Smooth muscle cell (in vitro differentiated cells): ENCODE results near the gene LDB3. TPM values are rescaled to one million over a fixed set of nuclear protein-coding genes. Genes with fewer than 3 reads are reported as not detected.

Source experiments
- DNase-seq: peaks from one replicate; lab custom pipeline; 2025; ENCODE audit not compliant: unreplicated experiment; lab: John Stamatoyannopoulos, UW
- H2AFZ ChIP-seq: fragments of 200-600 bp; sonication (generic); 2 replicates; pipeline ENCODE4 v1.6.0; 2016; ENCODE audit warnings: antibody characterized with exemption, low read depth, mild to moderate bottlenecking
- H3F3A ChIP-seq: fragments of 200-600 bp; sonication (generic); 2 replicates; pipeline ENCODE4 v1.6.0; 2017; ENCODE audit warnings: antibody characterized with exemption, low read depth
- H3K27ac ChIP-seq: fragments of 200-600 bp; sonication (generic); 2 replicates; pipeline ENCODE4 v1.5.1; 2016; ENCODE audit warnings: low read depth, mild to moderate bottlenecking
- H3K27me3 ChIP-seq: fragments of 200-600 bp; sonication (generic); 2 replicates; pipeline ENCODE4 v1.6.1; 2016; ENCODE audit warnings: low read depth, mild to moderate bottlenecking
- H3K36me3 ChIP-seq: fragments of 200-600 bp; sonication (generic); 2 replicates; pipeline ENCODE4 v1.5.1; 2016; ENCODE audit warnings: low read depth
- H3K4me1 ChIP-seq: fragments of 200-600 bp; sonication (generic); 2 replicates; pipeline ENCODE4 v1.5.1; 2016; ENCODE audit warnings: low read depth
- H3K4me2 ChIP-seq: fragments of 200-600 bp; sonication (generic); 2 replicates; pipeline ENCODE4 v1.6.0; 2016; ENCODE audit warnings: mild to moderate bottlenecking
- H3K4me3 ChIP-seq: fragments of 200-600 bp; sonication (generic); 2 replicates; pipeline ENCODE4 v1.5.1; 2016; ENCODE audit warnings: mild to moderate bottlenecking
- H3K79me2 ChIP-seq: fragments of 200-600 bp; sonication (generic); 2 replicates; pipeline ENCODE4 v1.6.0; 2016; ENCODE audit warnings: low read depth, mild to moderate bottlenecking
- H3K9ac ChIP-seq: fragments of 200-600 bp; sonication (generic); 2 replicates; pipeline ENCODE4 v1.6.0; 2016; ENCODE audit warnings: low read depth
- H3K9me3 ChIP-seq: fragments of 200-600 bp; sonication (generic); replicated peaks from 2 replicates; pipeline ENCODE4 v1.5.1; 2016; ENCODE audit warnings: low read depth
- H4K20me1 ChIP-seq: fragments of 200-600 bp; sonication (generic); 2 replicates; pipeline ENCODE4 v1.6.0; 2016; ENCODE audit warnings: low read depth
- WGBS: methylation state at CpG from one replicate; pipeline ENCODE4 v1.1.7; 2016; ENCODE audit warnings: low lambda C conversion rate; 5-methylcytosine and 5-hydroxymethylcytosine counted together
- polyA plus RNA-seq: library from polyadenylated mRNA; unstranded; fragments of >200 nt; fragmentation: Nextera tagmentation; extraction: Ambion mirVana; gene quantifications from 2 replicates; pipeline ENCODE4 v1.2.1, GENCODE V29; 2016
- total RNA-seq: library from RNA; depleted of rRNA; stranded (reverse); fragments of >200 nt; gene quantifications from 2 replicates; pipeline ENCODE4 v1.2.3, GENCODE V29; 2014
- TF ChIP-seq, protein P1 (sequence below): fragments of 200-600 bp; sonication (generic); IDR thresholded peaks from 2 replicates; pipeline ENCODE4 v1.5.1; 2017; ENCODE audit warnings: borderline replicate concordance, mild to moderate bottlenecking, antibody characterized with exemption; ENCODE audit not compliant: insufficient read depth, poor library complexity, severe bottlenecking

The LDB3 gene
- total and polyA plus RNA-seq, 2 experiments from 2014 or later, result 0.31 to 0.61 TPM

DNA sequence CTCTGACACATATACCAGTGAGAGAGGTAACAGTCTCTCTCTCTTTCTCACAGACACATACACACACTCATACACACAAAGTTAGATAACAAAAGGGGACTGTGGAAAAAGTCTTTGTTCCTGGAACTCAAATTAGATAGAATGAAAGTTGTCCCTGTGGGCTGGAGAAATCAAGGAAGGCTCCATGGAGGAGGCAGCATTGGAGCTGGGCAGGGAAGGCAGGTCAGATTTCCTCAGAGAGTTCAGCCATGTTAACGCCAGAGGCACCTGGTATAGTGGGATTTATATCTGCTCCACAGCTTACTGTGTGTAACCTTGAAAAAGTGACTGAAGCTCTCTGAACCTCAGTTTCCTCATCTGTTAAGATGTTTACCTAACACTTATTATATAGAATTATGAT is 38.7 kb downstream of the LDB3 start:
- no peak overlapping the region for H3K4me2 ChIP-seq
- H3K9me3 ChIP-seq, result no peaks in the 10 kb centered on the region
- WGBS, result 100% methylated on average over 1 of the region's 1 CpG
- no peaks in the 10 kb centered on the region for H3K27me3 ChIP-seq
- H3K79me2 ChIP-seq, result no peaks in the 10 kb centered on the region
- TF ChIP-seq, protein P1, sequence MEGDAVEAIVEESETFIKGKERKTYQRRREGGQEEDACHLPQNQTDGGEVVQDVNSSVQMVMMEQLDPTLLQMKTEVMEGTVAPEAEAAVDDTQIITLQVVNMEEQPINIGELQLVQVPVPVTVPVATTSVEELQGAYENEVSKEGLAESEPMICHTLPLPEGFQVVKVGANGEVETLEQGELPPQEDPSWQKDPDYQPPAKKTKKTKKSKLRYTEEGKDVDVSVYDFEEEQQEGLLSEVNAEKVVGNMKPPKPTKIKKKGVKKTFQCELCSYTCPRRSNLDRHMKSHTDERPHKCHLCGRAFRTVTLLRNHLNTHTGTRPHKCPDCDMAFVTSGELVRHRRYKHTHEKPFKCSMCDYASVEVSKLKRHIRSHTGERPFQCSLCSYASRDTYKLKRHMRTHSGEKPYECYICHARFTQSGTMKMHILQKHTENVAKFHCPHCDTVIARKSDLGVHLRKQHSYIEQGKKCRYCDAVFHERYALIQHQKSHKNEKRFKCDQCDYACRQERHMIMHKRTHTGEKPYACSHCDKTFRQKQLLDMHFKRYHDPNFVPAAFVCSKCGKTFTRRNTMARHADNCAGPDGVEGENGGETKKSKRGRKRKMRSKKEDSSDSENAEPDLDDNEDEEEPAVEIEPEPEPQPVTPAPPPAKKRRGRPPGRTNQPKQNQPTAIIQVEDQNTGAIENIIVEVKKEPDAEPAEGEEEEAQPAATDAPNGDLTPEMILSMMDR, result no peak
- H3F3A ChIP-seq, result peaks cover 2% of the 10 kb centered on the region
- no peaks in the 10 kb centered on the region for H4K20me1 ChIP-seq
- H3K9ac ChIP-seq, result no peak overlapping the region
- no peak overlapping the region for H3K27ac ChIP-seq
- no peaks in the 10 kb centered on the region for H3K4me1 ChIP-seq
- DNase-seq, result no peak
- no peaks in the 10 kb centered on the region for H3K36me3 ChIP-seq
- H3K4me3 ChIP-seq, result no peak overlapping the region
- H2AFZ ChIP-seq, result no peak overlapping the region

DNA sequence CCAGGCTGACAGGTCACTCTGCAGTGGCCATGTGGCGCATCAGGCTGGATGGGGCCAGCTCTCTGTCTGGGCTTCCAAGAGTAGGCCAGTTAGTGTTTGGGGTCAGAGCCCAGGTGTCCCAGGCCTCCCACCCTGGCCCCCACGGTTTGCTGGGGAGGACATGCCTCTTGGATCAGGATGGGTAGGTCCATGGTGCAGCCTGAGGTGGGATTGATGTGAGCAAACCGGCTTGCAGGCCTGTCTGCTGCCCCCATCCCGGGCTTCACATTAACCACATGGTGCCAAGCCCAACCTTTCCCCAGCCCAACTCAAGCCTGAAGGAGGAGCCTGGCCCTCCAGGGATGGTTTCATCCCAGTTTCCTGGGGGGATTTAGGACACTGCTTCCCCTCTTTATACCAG is 39.2 kb downstream of the LDB3 start:
- Histone ChIP-seq H3K36me3 (no peaks in the 10 kb centered on the region), H3K79me2 (no peaks in the 10 kb centered on the region), H3K4me2 (no peak overlapping the region), H3K9me3 (no peaks in the 10 kb centered on the region), H3K4me3 (no peak overlapping the region), H4K20me1 (no peaks in the 10 kb centered on the region), H3K4me1 (peaks cover 5% of the 10 kb centered on the region), H3K27ac (no peak overlapping the region), H2AFZ (no peak overlapping the region), H3F3A (peaks cover 8% of the 10 kb centered on the region), H3K27me3 (no peaks in the 10 kb centered on the region), H3K9ac (no peak overlapping the region)
- DNase-seq, result no peak
- TF ChIP-seq, protein P1, result no peak
- 83% methylated on average over 4 of the region's 4 CpGs for WGBS

DNA sequence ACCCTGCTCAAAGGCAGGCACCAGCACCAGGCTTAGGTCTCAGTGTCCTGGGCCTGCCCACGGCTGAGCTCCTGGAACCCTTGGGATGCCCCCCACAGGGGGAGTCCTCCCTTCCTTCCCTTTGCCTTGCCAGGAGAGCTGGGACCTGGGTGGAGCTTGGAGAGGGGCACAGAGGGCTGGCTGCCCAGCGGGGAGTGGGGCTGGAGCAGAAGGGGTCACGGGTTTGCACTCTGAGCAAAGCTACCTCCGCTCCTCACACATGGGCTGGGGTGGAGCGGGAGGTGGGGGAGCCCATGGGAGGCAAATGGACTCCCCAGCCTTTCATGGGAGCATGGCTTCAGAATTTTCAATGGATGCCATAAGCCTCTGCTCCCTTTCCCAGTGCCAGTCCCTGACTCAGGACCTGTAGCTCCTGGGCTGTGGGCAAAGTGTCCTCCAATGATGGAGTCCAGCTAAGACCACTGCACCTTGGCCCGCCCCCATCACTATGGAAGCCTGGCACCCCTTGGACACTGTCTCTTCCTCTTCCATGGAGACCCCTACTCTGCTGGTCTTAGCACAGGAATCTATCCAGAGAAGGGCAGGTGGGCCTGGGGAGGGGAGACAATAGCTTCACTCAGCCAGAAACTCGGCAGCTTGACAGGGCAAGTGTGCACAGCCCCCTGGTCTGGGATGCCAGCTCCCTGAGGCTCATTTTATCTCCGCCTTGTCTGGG is 39.9 kb downstream of the LDB3 start:
- DNase-seq, result no peak

More for the DNA sequence above, 39.9 kb downstream of the LDB3 start:
- peaks cover 8% of the 10 kb centered on the region for H3F3A ChIP-seq
- H3K9ac ChIP-seq, result no peak overlapping the region
- H4K20me1 ChIP-seq, result no peaks in the 10 kb centered on the region
- H3K9me3 ChIP-seq, result no peaks in the 10 kb centered on the region
- no peak overlapping the region for H3K27ac ChIP-seq
- H3K4me1 ChIP-seq, result peaks cover 6% of the 10 kb centered on the region
- TF ChIP-seq, protein P1, result no peak
- H3K79me2 ChIP-seq, result no peaks in the 10 kb centered on the region
- no peaks in the 10 kb centered on the region for H3K27me3 ChIP-seq
- H3K4me2 ChIP-seq, result no peak overlapping the region
- WGBS, result 93% methylated on average over 8 of the region's 8 CpGs
- H2AFZ ChIP-seq, result no peak overlapping the region
- H3K36me3 ChIP-seq, result no peaks in the 10 kb centered on the region
- H3K4me3 ChIP-seq, result no peak overlapping the region
